HG02870 (cell line): Measurements from ENCODE around the gene PCDHA1.

Source experiments
- ATAC-seq: cut with Tn5 transposase; IDR thresholded peaks from one replicate; pipeline ENCODE4 v1.9.1; 2021; ENCODE audit warnings: mild to moderate bottlenecking, moderate library complexity; ENCODE audit not compliant: unreplicated experiment

Gene PCDHA1

GRCh38 chr5:140916325-140916724 is 130.4 kb downstream of the PCDHA1 start:
- no peak for ATAC-seq

DNA sequence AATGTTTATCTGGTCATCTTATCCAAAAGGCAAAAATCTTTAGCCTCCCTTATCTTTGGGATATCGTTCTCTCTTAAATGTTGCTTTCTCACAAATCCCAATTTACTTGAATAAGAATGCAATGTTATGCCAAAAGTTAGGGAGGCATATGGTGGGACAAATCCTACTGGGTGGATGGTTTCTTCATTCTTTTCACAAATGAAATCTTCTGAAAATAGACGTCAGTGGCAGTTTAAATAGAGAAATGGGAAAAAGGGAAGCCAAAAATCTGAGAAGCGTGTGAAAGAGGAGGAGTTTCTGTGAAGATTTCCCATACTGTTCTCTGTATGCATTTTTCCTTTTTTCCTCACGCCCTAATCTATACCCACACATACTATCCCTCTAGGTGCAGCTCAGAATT is 137.7 kb downstream of the PCDHA1 start:
- ATAC-seq = no peak

- no peak for ATAC-seq
These were observed 140.0 kb downstream of the PCDHA1 start, which contains the start of gene PCDHAC1 for GRCh38 chr5:140925806-140926442. Gene PCDHAC1 (plus strand): TSS chr5:140926299. CDS start chr5:140926893, 594 bp downstream.

GRCh38 chr5:140926443-140927227 is 140.7 kb downstream of the PCDHA1 start:
- ATAC-seq = no peak

DNA sequence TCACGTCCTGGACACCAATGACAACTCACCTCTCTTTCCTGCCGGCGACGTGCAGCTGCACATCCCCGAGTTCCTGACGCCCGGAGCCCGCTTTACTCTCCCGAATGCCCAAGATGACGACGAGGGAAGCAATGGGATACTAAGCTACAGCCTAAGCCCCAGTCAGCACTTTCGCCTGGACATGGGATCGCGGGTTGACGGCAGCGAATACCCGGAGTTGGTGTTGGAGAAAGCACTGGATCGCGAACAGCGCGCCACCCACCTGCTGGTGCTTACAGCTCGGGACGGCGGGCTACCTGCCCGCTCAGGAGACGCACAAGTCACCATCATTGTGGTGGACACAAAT is 141.3 kb downstream of the PCDHA1 start:
- ATAC-seq = no peak

- no peak for ATAC-seq
These were observed 149.1 kb downstream of the PCDHA1 start for GRCh38 chr5:140934964-140935606.

- no peak for ATAC-seq
These were observed 160.6 kb downstream of the PCDHA1 start for GRCh38 chr5:140946578-140946977.

DNA sequence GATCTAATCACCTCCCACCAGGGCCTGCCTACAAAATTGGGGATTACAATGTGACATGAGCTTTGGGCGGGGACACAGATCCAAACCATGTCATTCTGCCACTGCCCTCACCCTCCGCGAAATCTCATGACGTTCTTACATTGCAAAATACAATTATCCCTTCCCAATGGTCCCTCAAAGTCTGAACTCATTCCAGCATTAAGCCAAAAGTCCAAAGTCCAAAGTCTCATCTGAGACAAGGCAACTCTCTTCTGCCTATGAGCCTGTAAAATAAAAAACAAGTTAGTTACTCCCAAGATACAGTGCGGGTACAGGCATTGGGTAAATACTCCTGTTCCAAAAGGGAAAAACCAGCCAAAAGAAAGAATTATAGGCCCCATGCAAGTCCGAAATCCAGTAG is 165.7 kb downstream of the PCDHA1 start:
- no peak for ATAC-seq

DNA sequence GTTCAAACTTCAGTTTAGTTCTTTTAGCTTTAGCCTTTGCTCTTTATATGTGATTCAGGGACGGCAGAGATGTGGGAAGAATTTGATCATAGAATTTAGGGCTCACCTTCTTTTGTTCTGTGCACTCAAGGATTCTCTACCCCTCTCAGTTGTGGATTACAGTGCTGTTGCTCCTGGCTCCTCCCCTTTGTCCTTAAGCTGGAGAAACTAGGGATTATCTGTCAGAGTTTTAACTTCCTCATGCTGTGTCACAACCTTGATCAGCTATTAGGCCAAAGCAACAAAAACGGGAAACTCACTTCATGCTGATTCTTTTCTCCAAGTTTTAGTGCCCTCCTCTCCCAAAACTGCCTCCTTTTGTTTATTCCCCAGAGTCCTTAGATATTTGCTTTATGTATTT is 167.3 kb downstream of the PCDHA1 start:
- no peak for ATAC-seq

- no peak for ATAC-seq
These were observed 176.2 kb downstream of the PCDHA1 start for GRCh38 chr5:140962190-140962589.

DNA sequence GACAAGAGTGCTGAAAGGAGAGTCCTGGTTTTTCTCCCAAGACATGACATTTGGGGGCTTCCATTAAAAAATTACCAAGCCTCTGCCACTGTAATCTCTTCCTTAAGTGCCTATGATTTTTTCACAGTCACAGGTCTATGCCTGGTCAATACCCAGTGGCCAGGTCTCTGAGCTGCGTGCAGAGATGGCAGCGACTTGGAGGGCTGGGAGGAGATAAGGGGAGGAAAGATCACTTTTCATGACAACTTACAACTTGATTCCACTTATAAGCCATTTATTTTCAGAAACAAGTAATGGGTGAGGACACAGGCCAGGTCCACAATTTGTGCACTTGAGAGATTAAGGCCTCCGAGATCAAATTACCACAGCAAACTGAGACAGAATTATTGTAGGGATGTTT is 178.4 kb downstream of the PCDHA1 start:
- no peak for ATAC-seq

DNA sequence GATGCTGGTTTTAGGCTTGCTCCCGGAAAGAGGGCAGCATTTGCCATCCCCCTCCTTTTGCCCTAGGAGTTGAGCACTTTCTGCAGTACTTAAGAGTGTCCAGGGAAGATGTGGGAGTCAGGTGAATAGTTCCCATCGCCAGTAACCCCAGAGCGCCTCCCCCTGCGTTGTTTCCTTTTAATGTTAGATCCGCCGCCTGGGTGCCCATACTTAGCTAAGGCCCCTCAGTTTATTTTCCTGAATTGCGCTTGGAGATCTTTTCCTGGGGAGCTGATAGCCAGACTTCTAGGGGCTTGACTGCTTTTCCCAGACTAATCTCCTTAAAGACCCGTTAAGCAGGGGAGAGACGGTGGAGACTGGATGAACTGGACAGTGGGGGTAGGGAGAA is 180.0 kb downstream of the PCDHA1 start:
- no peak for ATAC-seq

GRCh38 chr5:140966293-140967225 is 180.6 kb downstream of the PCDHA1 start, which contains the start of gene PCDHAC2:
Gene PCDHAC2 (plus strand): TSS chr5:140966476. CDS start chr5:140966767, 291 bp downstream.
- ATAC-seq = no peak

- no peak for ATAC-seq
These were observed 181.4 kb downstream of the PCDHA1 start for GRCh38 chr5:140967226-140967893.

GRCh38 chr5:140969880-140970279 is 183.9 kb downstream of the PCDHA1 start:
- ATAC-seq = no peak

DNA sequence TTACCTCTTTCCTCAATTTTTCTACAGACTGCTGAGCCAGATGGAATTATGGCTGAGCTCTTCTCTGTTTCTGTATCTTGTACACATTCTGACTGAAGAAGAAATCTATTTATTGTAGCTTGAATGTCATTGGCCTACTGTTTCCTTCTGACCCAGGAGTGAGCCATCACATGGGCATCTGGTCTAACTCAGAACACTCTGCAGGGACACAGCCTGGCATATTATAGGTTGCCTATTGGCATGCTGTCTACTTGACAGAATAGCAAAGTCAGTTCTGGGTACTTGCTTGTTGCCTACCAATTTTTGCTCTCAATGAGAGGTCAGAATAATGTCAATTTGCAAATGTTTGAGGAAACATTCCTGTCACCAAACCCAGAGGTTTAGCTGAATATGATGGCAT is 187.6 kb downstream of the PCDHA1 start:
- no peak for ATAC-seq

DNA sequence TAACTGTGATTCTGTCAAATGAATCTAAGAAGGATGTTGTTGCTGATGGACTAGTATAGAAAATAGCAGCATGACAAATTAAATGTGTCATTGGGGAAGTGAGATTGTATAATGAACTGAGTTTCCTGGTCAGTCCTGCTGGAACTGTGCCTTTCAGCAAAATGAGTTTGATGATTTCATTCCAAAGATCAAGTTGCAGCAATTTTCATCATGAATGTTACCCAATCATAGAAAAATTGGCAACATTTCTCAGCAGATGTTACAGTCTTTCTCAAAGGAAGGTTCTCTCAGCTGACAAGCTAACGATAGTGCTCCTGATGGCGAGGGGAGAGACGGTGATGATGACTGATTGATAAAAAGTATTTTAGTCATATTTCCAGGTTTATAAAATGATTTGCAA is 191.1 kb downstream of the PCDHA1 start:
- no peak for ATAC-seq

GRCh38 chr5:140978260-140978659 is 192.3 kb downstream of the PCDHA1 start:
- ATAC-seq = no peak

GRCh38 chr5:140978983-140979382 is 193.0 kb downstream of the PCDHA1 start:
- ATAC-seq = no peak

- ATAC-seq = no peak
These were observed 196.3 kb downstream of the PCDHA1 start for GRCh38 chr5:140982083-140982716.
